Trophoblast cell (in vitro differentiated cells and primary cell): ENCODE measurements around the gene KRTAP4-2. TPM values are rescaled to one million over a fixed set of nuclear protein-coding genes. Genes with fewer than 3 reads are reported as not detected.
"Not testable (repeated sequence)": the region's sequence is repeated elsewhere in the genome, so short reads cannot be mapped to it uniquely, and the experiment has no call there.

Experiments
- DNase-seq, 2 donors: peaks; one replicate each; pipeline ENCODE4 v3.0.0-alpha.2; 2016
- H2AFZ ChIP-seq: 2 replicates; pipeline ENCODE4 v1.6.1; 2013; ENCODE audit warnings: low read length, moderate library complexity, mild to moderate bottlenecking; ENCODE audit not compliant: insufficient read depth, poor library complexity
- H2AK5ac ChIP-seq: 2 replicates; pipeline ENCODE4 v1.6.1; 2013; ENCODE audit warnings: mild to moderate bottlenecking, low read length
- H2BK120ac ChIP-seq: 2 replicates; pipeline ENCODE4 v1.6.1; 2013; ENCODE audit warnings: low read length, mild to moderate bottlenecking, moderate library complexity; ENCODE audit not compliant: insufficient read depth, poor library complexity
- H2BK12ac ChIP-seq: 2 replicates; pipeline ENCODE4 v1.6.1; 2013; ENCODE audit warnings: mild to moderate bottlenecking, low read length, moderate library complexity
- H2BK5ac ChIP-seq: 2 replicates; pipeline ENCODE4 v1.6.1; 2013; ENCODE audit warnings: low read length, low read depth, moderate library complexity, mild to moderate bottlenecking; ENCODE audit not compliant: poor library complexity
- H3K14ac ChIP-seq: 2 replicates; pipeline ENCODE4 v1.6.1; 2013; ENCODE audit warnings: mild to moderate bottlenecking, low read length
- H3K18ac ChIP-seq: 2 replicates; pipeline ENCODE4 v1.6.1; 2013; ENCODE audit warnings: mild to moderate bottlenecking, low read length
- H3K23ac ChIP-seq: 2 replicates; pipeline ENCODE4 v1.6.1; 2013; ENCODE audit warnings: low read length
- H3K27ac ChIP-seq: 2 replicates; pipeline ENCODE4 v1.5.1; 2013; ENCODE audit warnings: low read depth, mild to moderate bottlenecking, inconsistent platforms, low read length, moderate library complexity
- H3K27me3 ChIP-seq: 2 replicates; pipeline ENCODE4 v1.6.1; 2013; ENCODE audit warnings: inconsistent platforms, mild to moderate bottlenecking, low read length, moderate library complexity; ENCODE audit not compliant: insufficient read depth
- H3K36me3 ChIP-seq, 2 experiments: 1 replicate in 1 of 2; 2 replicates in 1 of 2; pipeline ENCODE4 v1.6.1; 2013; ENCODE audit warnings: low read length in 2 of 2, mild to moderate bottlenecking in 2 of 2, moderate library complexity in 1 of 2; ENCODE audit not compliant: insufficient read depth in 2 of 2, control insufficient read depth in 1 of 2
- H3K4ac ChIP-seq: 2 replicates; pipeline ENCODE4 v1.6.1; 2013; ENCODE audit warnings: low read depth, mild to moderate bottlenecking, low read length, moderate library complexity
- H3K4me1 ChIP-seq, 2 experiments: 1 replicate in 1 of 2; 2 replicates in 1 of 2; pipeline ENCODE4 v1.6.1; 2013; ENCODE audit warnings: low read length in 2 of 2, mild to moderate bottlenecking in 2 of 2, moderate library complexity in 1 of 2; ENCODE audit not compliant: insufficient read depth in 2 of 2, control insufficient read depth in 1 of 2
- H3K4me2 ChIP-seq: 2 replicates; pipeline ENCODE4 v1.6.1; 2013; ENCODE audit warnings: inconsistent platforms, mild to moderate bottlenecking, low read length, moderate library complexity
- H3K4me3 ChIP-seq: 2 replicates; pipeline ENCODE4 v1.5.1; 2013; ENCODE audit warnings: mild to moderate bottlenecking, low read depth, low read length, inconsistent platforms
- H3K79me1 ChIP-seq: one replicate; pipeline ENCODE4 v1.6.1; 2013; ENCODE audit warnings: low read length
- H3K79me2 ChIP-seq: 2 replicates; pipeline ENCODE4 v1.6.1; 2013; ENCODE audit warnings: low read length, mild to moderate bottlenecking; ENCODE audit not compliant: control insufficient read depth, insufficient read depth, poor library complexity
- H3K9ac ChIP-seq: 2 replicates; pipeline ENCODE4 v1.6.1; 2013; ENCODE audit warnings: mild to moderate bottlenecking, low read length
- H3K9me3 ChIP-seq: 2 replicates; pipeline ENCODE4 v1.6.1; 2013; ENCODE audit warnings: low read depth, mild to moderate bottlenecking, control low read depth, inconsistent platforms, low read length; ENCODE audit not compliant: insufficient read depth
- H4K12ac ChIP-seq: 2 replicates; pipeline ENCODE4 v1.6.1; 2013; ENCODE audit warnings: low read depth, mild to moderate bottlenecking, low read length, moderate library complexity
- H4K8ac ChIP-seq: 2 replicates; pipeline ENCODE4 v1.6.1; 2013; ENCODE audit warnings: low read depth, mild to moderate bottlenecking, low read length, moderate library complexity
- H4K91ac ChIP-seq: one replicate; pipeline ENCODE4 v1.6.1; 2013; ENCODE audit warnings: low read depth, mild to moderate bottlenecking, low read length, moderate library complexity
- WGBS: extraction: QIAGEN DNeasy Blood & Tissue Kit; methylation state at CpG from one replicate; pipeline ENCODE4 v1.1.7; 2013; ENCODE audit warnings: missing lambda C conversion rate; ENCODE audit not compliant: insufficient read length, insufficient coverage; ENCODE audit errors: extremely low coverage; 5-methylcytosine and 5-hydroxymethylcytosine counted together
- polyA plus RNA-seq: library from polyadenylated mRNA; stranded (reverse); fragments of 200-250 nt; gene quantifications from 2 replicates; pipeline ENCODE4 v1.2.3, GENCODE V29; 2013

Gene KRTAP4-2
- polyA plus RNA-seq = not detected in 2 replicates

DNA sequence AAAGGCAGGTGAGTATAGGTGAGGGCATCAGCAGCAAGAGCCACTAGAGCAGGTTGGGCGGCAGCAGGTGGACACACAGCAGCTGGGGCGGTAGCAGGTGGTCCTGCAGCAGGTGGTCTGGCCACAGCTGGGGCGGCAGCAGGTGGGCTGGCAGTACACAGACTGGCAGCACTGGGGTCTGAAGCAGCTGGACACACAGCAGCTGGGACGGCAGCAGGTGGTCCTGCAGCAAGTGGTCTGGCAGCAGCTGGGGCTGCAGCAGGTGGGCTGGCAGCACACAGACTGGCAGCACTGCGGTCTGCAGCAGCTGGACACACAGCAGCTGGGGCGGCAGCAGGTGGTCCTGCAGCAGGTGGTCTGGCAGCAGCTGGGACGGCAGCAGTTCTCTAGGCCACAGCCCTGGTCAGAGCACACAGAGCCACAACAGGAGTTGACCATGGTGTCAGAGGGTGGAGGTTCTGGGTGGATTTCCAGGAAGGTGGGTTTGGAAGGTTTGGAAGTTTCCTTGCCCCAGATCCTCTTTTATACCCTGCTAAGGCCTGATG is at the start of gene KRTAP4-2:
Gene KRTAP4-2 (minus strand): TSS at position 495 of the 545 bp plus-strand sequence. CDS start 57 bp downstream, at position 438.
- Histone ChIP-seq H3K27ac (no peak within 1 kb of the TSS), H4K12ac (no peak within 1 kb of the TSS), H3K4ac (no peak within 1 kb of the TSS), H3K9me3 (no peaks in the 10 kb centered on the region), H3K14ac (no peak within 1 kb of the TSS), H3K23ac (no peak within 1 kb of the TSS), H3K27me3 (no peaks in the 10 kb centered on the region), H3K4me1 (no peaks in the 10 kb centered on the region), H2BK12ac (no peak within 1 kb of the TSS), H3K4me2 (no peak within 1 kb of the TSS), H3K79me1 (no peaks in the 10 kb centered on the region), H2BK120ac (no peak within 1 kb of the TSS), H2AFZ (no peak within 1 kb of the TSS), H2BK5ac (no peak within 1 kb of the TSS), H3K36me3 (no peaks in the 10 kb centered on the region), H3K79me2 (no peaks in the 10 kb centered on the region), H4K8ac (no peak within 1 kb of the TSS), H3K4me3 (no peak within 1 kb of the TSS), H2AK5ac (no peak within 1 kb of the TSS), H3K9ac (no peak within 1 kb of the TSS), H4K91ac (no peak within 1 kb of the TSS), H3K18ac (no peak within 1 kb of the TSS)
- no CpG with 5 or more reads among the region's 7 CpGs for whole genome bisulfite sequencing
- DNase-seq = no peak

DNA sequence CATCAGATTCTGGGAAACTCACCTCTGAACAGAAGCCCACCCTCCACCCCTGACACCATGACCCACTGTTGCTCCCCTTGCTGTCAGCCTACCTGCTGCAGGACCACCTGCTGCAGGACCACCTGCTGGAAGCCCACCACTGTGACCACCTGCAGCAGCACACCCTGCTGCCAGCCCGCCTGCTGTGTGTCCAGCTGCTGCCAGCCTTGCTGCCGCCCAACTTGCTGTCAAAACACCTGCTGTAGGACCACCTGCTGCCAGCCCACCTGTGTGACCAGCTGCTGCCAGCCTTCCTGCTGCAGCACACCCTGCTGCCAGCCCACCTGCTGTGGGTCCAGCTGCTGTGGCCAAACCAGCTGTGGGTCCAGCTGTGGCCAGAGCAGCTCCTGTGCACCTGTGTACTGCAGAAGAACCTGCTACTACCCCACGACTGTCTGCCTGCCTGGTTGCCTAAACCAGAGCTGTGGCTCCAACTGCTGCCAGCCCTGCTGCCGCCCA is 48.6 kb upstream of the KRTAP4-2 start, which contains the start of gene KRTAP9-2:
Gene KRTAP9-2 (plus strand): TSS at position 51 of the 498 bp plus-strand sequence. CDS start 7 bp downstream, at position 58.
- not testable (repeated sequence) for H3K23ac ChIP-seq, H2BK12ac ChIP-seq, DNase-seq, H2AK5ac ChIP-seq, H3K9me3 ChIP-seq, H3K18ac ChIP-seq, H3K4ac ChIP-seq, H4K8ac ChIP-seq, H3K14ac ChIP-seq, H3K79me2 ChIP-seq, H4K91ac ChIP-seq, H4K12ac ChIP-seq, H3K36me3 ChIP-seq, H3K9ac ChIP-seq, H2AFZ ChIP-seq, H3K79me1 ChIP-seq, H3K4me2 ChIP-seq, H3K4me1 ChIP-seq, H3K4me3 ChIP-seq, H3K27me3 ChIP-seq, H2BK120ac ChIP-seq, H3K27ac ChIP-seq
- H2BK5ac ChIP-seq = peak within 1 kb of the TSS; percentile 40
- no CpG with 5 or more reads among the region's 4 CpGs for WGBS

DNA sequence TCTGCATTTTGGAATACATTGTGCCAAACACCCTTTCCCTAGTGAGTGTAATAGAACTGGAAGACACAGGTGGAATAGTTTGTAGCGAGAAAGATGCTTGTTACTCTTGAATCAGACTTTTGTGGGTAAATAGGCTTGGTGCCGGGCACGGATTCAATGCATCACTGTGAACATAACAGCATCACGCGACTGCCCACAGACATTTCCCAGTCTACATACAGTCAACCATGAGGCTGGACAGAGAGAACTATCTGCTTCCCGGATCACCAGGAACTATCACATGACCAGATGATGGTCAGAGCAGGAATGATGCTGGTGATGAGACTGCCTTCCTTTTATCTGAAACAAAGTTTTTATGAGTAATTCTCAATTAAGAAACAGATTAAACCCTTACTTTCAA is 48.0 kb upstream of the KRTAP4-2 start:
- peak overlapping the region; percentile 40 for H2BK5ac ChIP-seq
- H3K4ac ChIP-seq = no peak overlapping the region
- no peak overlapping the region for H4K8ac ChIP-seq
- H3K4me2 ChIP-seq = no peak overlapping the region
- H3K4me3 ChIP-seq = no peak overlapping the region
- H2BK120ac ChIP-seq = no peak overlapping the region
- no CpG with 5 or more reads among the region's 6 CpGs for WGBS
- H3K79me1 ChIP-seq = no peaks in the 10 kb centered on the region
- no peaks in the 10 kb centered on the region for H3K79me2 ChIP-seq
- no peak overlapping the region for H4K12ac ChIP-seq
- H4K91ac ChIP-seq = no peak overlapping the region
- DNase-seq = peak in 1 of 2 donors; percentile 35
- H2BK12ac ChIP-seq = no peak overlapping the region
- H2AFZ ChIP-seq = no peak overlapping the region
- H2AK5ac ChIP-seq = no peak overlapping the region
- H3K27ac ChIP-seq = no peak overlapping the region
- H3K14ac ChIP-seq = no peak overlapping the region
- H3K9ac ChIP-seq = no peak overlapping the region
- H3K18ac ChIP-seq = no peak overlapping the region
- no peaks in the 10 kb centered on the region for H3K27me3 ChIP-seq
- no peaks in the 10 kb centered on the region for H3K9me3 ChIP-seq
- no peaks in the 10 kb centered on the region for H3K36me3 ChIP-seq
- no peaks in the 10 kb centered on the region for H3K4me1 ChIP-seq
- no peak overlapping the region for H3K23ac ChIP-seq

DNA sequence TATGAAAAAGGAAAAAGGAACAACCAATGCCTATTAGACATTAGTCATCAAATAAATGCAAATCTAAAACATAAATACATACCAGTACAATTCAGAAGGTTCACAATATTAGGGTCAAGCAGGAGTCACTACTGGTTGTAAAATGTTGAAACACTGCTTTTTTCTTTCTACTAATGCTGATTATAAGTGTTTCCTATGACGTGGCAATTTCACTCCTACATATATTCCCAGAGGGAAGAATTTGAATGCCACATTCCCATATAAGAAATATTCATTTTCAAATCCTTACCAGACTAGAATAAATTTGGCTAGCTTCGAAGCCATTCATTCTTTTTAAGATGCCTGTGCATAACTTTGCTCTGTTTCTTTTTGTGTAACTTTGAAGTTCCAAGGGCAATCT is 45.8 kb upstream of the KRTAP4-2 start:
- no peak overlapping the region for H2AK5ac ChIP-seq
- WGBS = no CpG with 5 or more reads among the region's 2 CpGs
- H3K4ac ChIP-seq = no peak overlapping the region
- H2AFZ ChIP-seq = no peak overlapping the region
- H3K4me1 ChIP-seq = no peaks in the 10 kb centered on the region
- no peak overlapping the region for H3K18ac ChIP-seq
- no peaks in the 10 kb centered on the region for H3K79me2 ChIP-seq
- H3K79me1 ChIP-seq = no peaks in the 10 kb centered on the region
- H2BK5ac ChIP-seq = no peak overlapping the region
- H4K91ac ChIP-seq = no peak overlapping the region
- H2BK120ac ChIP-seq = no peak overlapping the region
- H3K9ac ChIP-seq = no peak overlapping the region
- no peak overlapping the region for H4K8ac ChIP-seq
- no peak overlapping the region for H3K14ac ChIP-seq
- no peaks in the 10 kb centered on the region for H3K9me3 ChIP-seq
- H3K4me2 ChIP-seq = no peak overlapping the region
- no peaks in the 10 kb centered on the region for H3K27me3 ChIP-seq
- H3K23ac ChIP-seq = no peak overlapping the region
- no peak overlapping the region for H2BK12ac ChIP-seq
- H3K4me3 ChIP-seq = no peak overlapping the region
- DNase-seq = no peak
- H3K36me3 ChIP-seq = no peaks in the 10 kb centered on the region
- no peak overlapping the region for H4K12ac ChIP-seq
- no peak overlapping the region for H3K27ac ChIP-seq
